Dedifferentiated amniotic fluid mesenchymal stem cell (primary cell): ENCODE data around the gene FAM221B.

Source experiments
- DNase-seq: peaks from one replicate; pipeline ENCODE4 v3.0.0-alpha.2; 2016; ENCODE audit errors: extremely low spot score

Gene FAM221B, protein sequence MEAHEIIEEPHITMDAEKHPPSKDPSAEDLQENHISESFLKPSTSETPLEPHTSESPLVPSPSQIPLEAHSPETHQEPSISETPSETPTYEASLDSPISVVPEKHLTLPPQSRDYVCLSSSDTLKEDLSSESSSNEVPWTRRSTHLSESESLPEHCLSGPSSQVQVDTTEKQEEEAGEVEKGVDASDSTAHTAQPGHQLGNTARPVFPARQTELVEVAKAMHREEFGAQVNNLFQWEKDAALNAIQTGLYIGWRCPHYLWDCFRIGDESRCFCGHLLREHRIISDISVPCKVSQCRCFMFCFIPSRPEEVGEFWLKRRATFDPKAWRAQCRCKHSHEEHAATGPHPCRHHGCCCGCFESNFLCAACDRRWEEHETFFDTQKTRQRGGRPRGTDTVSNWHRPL

DNA sequence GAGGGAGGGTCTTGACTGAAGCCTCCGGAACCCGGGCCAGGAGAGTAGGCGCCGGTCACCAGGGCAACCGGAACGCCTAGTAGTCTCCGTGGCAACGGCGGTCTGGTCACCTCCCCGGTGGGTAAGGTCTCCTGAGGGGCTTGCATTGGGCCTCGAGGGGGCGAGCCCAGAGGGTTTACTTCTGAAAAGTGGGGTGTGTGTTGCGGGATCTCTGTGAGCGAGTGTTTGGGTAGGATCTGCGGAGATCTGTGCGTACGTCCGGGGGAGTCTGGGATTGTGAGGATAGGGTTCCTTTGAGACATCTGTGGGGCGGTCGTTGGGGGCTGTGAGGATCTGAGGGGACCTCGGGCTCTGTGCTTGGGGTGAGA lies at the start of gene FAM221B:
Gene FAM221B, minus strand, starts transcription at position 17 of the 368 bp plus-strand sequence. CDS start 2,571 bp downstream, outside the sequence.
- DNase-seq, result no peak

DNA sequence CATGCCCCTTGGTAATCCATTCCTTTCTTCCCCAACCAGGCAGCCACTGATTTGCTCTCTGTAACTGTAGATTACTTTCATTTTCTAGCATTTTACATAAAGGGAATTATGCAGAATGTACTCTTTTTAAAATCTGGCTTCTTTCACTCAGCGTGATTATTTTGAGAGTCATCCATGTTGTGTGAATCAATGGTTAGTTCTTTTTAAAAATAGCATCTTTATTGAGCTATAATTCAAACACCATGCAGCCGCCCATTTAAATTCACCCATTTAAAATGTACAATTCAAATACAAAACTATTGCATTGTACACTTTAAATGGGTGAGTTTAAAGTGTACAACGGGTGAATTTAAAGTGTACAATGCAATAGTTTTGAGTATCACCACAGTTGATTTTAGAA lies 44.0 kb upstream of the FAM221B start:
- DNase-seq, result no peak

DNA sequence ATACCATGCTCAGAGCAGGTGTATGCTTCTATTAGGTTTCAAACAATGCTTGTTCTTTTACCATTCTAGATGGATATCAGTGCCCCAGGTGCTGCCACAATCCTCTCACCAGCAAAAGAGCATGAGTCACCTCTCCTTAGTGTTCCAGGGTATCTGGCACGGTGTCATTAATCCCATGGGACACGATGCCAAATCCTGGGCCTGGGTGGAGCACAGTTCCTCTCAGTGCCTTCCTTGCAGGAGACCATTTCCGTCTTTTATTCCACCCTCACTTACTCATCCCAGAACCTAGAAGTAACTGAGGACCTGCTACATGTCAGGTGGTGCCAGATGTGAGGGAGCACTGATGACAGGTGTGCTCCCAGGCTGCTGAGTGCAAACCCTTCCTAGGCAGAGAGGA lies 43.0 kb upstream of the FAM221B start:
- no peak for DNase-seq

DNA sequence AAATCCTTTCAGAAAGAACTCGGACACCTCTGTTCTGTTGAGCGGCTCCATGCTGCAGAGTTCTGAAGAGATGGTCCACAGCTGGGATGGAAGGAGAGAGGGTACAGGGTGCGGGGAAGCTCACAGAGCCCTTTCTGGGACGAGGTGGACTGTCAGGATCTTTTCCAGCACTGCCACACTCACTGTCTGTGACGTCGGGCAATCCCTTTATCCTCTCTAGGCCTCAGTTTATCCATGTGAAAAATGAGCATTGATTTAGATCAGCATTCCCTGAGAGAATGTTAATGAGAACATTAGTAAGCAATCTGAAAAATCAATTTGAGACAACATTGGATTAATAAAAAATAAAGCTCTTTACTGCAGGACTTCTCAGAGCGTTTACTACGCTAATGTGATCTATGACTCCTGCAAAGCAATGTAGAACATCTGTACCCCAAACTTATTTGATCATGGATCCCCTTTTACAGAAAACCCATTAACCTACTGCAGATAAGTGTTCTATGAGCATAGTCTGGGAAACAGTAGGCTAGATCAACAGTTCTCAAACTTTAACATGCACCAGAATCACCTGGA lies 41.9 kb upstream of the FAM221B start, which contains the start of gene OR13J1:
Gene OR13J1, minus strand, starts transcription at position 51 of the 573 bp plus-strand sequence. Its CDS starts 0 bp downstream, at position 51.
- DNase-seq, result no peak

DNA sequence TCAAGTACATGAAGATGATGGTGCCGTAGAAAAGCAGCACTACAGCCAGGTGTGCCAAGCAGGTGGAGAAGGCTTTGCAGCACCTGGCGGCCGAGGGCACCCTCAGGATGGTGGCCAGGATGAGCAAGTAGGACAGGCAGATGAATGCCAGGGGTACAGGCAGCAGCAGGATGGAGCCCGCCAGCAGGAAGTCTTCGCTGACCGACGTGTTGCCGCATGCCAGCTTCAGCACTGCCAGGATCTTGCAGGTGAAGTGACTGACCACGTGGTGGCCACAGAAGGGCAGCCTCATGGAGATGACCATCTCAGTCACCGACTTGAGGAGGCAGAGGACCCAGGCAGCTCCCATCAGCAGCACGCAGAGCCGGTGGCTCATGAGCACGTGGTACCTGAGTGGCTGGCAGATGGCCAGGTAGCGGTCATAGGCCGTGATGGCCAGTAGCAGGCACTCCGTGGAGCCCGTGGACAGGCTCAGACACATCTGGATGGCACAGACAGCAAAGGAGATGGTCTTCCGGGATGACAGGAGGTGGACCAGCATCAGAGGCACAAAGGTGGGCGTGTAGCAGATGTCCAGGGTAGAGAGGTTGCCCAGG lies 41.2 kb upstream of the FAM221B start:
- DNase-seq, result no peak

DNA sequence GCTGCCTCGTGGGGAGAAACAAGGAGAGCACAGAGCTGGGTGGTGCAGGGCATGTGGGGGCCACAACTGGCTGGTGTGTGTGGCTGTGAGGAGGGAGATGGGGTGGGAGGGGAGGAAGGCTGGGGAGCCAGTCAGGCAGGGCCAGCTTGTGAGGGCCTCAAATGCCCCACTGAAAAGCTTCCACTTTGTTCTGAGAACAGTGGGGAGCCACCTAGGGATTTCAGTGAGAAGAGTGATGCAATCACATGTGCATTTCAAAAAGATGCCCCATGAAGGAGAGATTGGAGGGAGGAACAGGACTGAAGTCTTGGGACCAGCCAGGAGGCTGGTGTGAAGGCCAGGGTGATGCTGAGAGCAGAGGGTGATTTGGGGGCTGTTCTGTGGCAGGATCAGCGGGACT lies 40.4 kb upstream of the FAM221B start:
- no peak for DNase-seq

DNA sequence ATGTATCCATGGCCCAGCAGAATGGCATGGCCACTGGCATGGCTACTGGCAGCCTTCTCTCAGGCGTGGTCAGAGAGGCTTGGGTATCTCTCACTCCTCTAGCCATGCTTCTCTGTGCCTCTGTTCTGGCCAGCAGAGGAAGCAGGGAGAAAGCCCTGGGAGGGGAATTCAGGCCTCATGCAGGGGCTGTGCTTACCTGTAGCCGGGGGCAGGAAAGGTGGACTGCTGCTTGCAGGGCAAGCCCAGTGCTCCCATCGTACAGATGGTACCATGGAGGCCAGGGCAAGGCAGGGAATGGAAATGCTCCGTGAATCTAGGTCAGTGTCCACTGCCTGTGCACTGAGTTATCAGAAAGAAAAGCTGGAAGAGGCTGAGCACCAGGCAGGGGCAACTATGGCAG lies 39.0 kb upstream of the FAM221B start:
- no peak for DNase-seq

DNA sequence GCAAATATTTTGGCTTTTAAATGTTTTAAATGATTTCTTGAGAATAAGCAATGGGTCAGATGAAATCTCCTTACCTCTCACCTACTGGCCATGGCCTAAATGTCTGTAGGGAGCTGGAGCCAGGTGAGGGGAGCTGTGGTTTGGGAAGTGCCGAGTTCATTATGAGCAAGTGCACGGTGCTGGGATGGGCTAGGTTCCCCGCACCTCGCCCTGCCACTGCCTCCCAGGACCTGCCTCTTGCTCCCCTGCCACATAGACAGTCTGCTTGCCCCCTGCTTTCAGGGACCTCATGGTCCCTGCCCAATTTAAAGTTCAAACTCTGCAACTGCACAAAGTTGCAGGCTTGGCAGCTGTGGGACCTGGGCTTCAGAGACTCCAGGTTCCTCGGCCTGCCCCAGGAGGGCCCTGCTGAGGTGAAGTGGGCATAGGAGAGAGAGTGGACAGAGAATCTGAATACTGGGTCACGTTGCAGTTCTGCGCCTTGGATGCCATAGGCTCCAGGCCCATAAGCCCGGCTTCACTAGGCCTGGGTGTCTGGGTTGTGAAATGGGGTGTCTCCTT lies 36.2 kb upstream of the FAM221B start:
- no peak for DNase-seq

DNA sequence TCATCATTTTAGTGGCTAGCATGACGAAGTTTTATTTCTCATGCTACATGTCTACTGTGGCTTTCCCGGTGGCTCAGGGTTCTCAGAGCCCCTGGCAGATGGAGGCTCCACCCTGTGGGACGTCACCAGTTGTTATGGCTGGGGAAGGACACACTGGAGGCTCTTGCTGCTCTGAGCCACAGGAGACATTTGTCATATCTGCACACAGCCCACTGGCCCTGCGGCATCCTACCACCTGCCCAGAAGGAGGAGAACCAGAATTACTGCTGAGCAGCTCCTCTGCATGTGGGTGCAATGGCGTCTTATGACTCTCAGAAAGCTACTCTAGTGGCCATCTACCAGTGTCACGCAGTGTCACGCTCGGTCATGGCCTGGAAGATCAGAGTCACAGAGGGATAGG lies 35.1 kb upstream of the FAM221B start:
- DNase-seq, result no peak

DNA sequence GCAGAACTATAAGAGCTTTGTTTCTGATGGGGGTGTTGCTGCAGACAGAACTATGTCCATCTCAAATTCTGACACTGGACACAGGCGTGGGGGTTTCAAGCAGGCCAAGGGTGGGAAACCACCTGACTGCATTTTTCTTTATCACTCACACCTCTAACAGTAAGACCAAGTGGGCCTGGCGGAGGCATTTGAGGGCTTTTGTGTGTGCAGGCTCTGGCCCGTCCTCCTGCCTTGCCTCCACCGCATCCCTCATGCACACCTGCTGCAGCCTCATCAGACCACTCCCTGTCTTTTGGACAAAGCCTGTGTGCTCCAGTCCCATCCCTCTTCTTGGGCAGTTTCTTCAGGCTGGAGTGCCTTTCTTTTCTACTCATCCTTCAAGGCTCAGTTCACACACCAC lies 33.8 kb upstream of the FAM221B start:
- no peak for DNase-seq

DNA sequence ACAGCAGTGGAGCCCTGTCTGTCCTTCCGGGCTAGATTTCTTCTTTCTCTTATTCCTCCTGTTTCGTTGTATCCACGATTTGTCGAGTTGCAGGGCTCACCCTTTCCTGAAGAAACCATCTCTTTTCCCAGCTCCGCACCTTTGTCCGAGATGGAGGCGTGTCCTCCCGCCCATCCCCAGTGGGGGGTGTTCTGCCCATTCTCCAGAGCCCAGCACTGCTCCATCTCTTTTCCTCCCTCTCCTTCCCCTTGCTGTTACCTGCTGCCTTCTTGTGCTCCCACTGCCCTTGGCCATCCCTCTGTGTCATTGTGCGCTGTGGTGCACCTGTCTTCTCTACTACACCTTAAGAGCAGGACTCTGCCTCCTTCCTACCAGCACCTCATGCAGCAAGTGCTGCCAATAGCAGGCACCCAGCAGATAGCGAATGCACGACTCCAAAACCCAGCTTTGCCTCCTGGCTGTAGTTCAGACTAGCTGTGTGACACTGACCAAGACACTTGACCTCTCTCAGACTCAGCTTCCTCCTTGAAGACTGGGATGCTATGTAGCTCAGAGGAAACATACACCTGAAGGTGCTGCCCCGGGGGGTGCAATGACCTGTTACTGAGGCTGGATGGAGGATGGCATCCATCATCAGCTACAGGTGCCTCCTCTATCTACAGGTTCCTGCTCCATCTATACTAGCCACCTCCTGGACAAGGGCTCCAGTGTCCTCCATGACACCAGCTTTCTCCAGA lies 32.8 kb upstream of the FAM221B start:
- DNase-seq, result no peak

DNA sequence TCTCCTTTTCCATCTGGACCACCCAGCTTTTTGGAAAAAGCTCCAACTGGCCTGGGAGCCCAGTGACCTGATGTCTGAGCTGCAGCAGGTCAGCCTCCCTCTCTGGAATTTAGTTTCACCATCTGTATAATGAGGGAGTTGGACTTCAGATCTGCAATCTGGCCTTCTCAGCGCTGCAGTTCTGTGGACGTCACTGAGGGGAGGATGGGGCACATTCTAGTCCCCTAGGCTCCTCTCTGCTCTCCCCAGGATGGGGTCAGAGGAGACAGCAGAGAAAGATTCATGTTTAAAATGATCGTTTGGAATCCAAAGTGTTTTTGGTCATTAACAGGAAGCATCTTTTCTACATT lies 31.4 kb upstream of the FAM221B start:
- no peak for DNase-seq

DNA sequence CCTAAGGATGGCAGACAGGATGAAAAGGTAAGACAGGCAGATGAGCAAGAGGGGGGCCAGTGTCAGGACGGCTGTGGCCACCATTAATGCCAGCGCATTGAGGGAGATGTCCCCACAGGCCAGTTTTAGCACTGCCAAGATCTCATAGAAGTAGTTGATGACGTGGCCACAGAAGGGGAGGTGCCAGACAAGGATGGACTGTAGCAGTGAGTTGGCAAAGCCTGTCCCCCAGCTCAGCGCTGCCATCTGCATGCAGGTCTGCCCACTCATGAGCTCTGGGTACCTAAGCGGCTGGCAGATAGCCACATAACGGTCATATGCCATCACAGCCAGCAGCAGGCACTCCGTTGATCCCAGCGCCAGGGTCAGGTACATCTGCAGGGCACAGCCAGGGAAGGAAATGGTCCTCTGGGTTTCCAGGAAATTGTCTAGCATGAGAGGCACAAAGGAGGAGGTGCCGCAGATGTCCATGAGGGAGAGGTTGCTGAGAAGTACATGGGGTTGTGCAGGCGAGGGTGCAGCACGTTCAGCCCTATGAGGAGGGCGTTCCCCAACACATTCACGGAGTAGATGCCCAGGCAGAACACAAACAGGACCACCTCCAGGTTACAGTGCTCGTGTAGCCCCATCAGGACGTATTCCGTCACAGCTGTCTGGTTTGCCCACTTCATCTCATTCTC lies 30.9 kb upstream of the FAM221B start:
- DNase-seq, result no peak

DNA sequence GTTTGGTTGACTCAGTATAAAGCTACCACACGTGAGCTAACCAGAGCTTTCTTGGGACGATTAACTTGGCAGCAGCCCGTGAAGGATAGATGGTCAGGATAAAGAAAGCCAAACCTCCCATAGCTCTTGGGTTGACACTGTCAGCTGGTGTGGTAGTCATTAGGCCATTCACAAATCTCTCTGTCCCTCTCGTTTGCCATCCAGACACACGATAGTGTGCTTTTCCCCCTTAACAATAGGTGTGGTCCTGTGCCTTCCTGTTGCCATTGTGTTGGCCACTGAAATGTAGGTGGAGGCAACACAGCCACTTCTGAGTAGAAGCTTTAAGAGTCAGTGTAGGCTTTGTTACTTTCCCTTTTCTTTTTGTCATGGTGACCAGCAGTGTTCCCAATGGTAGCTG lies 29.9 kb upstream of the FAM221B start:
- DNase-seq, result no peak

DNA sequence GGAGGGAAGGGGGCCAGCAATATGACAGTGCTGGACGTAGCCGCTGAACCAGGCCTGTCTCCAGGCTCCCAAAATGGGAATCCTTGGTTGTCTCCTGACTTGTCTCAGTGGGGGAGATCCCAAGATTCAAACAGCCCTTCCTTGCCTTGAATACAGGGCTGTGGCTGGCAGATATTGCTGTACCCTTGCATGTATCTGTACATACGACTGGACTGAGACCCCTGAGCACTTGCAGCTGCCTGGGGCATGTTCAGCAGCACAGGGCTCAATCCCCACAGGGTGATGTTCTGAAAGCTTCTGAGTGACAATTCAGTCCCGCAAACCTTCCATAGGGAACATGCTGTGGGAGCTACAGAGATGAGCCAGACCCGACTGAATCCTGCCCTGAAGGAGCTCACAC lies 28.4 kb upstream of the FAM221B start:
- no peak for DNase-seq

DNA sequence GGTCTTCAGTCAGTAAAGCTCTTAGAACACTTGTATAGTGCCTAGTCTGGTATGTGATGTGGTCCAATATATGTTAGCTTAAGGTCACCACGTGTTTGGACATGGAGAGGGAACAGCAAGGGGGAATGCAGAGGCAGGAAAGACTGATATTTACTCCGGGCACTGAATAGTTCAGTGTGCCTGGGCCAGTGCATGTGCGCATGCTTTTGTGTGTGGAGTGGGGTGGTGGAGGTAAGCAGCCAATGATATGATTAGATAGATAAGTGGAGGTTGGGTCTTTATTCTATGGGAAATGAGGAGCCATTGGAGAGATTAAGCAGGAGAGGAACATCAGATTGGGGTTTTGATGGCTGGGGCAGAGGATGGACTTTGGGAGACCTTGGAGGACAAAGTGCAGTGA lies 27.7 kb upstream of the FAM221B start:
- no peak for DNase-seq

DNA sequence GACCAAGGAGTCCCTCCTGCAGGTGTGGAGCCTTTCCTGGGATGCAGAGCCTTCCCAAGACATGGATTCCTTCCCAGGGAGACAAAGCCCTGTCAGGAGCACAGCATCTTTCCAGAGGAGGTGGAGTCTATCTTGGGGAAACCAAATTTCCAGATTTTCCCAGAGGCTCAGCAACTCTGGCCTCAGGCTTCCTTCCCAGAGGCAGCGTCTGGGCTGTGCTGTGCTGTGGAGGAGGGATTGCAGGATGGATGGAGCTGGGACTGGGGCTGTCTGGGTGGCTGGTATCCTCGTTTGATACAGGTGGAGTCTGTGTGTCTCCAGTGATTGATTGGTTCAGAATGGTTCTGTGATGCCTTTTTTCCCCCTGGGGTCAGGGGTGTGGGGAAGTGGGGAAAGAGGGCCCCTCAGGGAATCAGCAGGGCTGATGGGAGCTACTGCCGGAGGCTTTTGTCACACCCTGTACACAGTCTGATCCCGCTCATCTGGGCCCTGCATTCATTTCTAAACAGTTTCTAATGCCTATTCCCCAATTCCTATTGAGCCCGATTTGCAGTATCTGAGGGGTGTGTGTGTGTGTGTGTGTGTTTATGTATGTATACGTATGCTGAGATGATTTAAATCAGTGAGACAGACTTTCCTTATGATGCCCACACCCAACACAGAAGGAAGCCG lies 25.7 kb upstream of the FAM221B start:
- DNase-seq, result no peak

DNA sequence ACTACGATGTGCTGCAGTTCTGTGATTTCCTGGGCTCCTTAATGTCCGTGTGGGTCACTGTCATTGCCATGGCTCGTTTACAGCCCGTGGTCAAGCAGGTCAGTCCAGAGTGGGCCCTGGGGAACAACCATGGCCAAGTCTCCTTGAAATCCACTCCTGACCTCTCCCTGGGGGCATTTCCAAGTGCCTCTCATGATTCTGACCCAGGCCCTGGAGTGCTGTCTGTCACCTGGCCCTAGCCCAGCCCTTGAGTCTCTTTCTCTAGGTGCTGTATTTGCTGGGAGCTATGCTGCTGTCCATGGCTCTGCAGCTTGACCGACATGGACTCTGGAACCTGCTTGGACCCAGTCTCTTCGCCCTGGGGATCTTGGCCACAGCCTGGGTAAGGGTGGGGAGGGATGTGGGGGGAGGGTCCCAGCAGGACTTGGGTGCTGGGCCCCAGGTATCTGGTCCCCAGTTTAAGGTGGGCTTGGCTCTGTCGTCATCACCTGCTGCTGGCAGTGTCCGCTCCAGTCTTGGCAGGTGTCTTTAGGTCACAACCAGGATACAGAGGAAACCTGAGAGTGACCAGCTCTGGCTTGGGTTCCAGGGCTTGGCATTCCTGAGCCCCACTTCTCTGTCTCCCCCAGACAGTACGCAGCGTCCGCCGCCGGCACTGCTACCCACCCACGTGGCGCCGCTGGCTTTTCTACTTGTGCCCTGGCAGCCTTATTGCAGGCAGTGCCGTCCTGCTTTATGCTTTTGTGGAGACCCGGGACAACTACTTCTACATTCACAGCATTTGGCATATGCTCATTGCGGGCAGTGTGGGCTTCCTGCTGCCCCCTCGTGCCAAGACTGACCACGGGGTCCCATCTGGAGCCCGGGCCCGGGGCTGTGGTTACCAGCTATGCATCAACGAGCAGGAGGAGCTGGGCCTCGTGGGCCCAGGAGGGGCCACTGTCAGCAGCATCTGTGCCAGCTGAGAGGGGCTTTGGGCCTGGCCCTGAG lies 24.6 kb upstream of the FAM221B start:
- no peak for DNase-seq

DNA sequence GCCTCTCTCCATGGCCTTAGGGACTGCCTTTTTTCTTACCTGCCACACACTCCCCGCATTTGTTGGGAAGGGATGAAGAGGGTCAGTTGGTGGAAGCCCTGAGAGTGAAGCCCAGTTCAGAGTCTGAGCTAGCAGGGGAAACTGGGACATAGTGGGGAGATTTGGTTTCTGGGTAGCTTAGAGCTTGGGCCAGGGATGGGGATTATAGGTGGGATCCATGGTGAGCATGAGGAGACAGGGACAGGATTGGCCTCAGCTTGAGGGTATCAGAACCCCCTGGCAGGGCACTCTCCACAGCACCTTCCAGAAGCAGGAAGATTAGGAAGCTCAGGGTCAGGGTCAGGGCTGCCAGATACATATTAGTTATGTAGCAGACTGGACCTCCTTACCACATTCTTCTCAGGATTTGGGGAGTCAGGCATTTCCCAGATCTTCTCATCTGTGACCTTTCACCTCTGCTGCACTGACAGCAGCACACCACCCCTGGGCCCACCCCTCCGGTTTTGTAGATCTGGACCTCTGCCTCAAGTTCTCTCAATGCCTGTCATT lies 23.8 kb upstream of the FAM221B start:
- no peak for DNase-seq
